DMS79 (cell line): Measurements from ENCODE around the gene PHF10.

ENCODE experiments used
- DNase-seq: peaks from one replicate; lab custom pipeline; 2025; lab: John Stamatoyannopoulos, UW

The PHF10 gene

GRCh38 chr6:169677096-169677495 is 47.2 kb downstream of the PHF10 start:
- no peak for DNase-seq

GRCh38 chr6:169675011-169675410 is 49.3 kb downstream of the PHF10 start:
- DNase-seq, result no peak

GRCh38 chr6:169671563-169671962 is 52.7 kb downstream of the PHF10 start:
- DNase-seq, result no peak

- DNase-seq, result no peak
Measured at GRCh38 chr6:169669889-169670288, 54.4 kb downstream of the PHF10 start.

- DNase-seq, result peak; percentile 53
Measured at GRCh38 chr6:169669147-169669546, 55.2 kb downstream of the PHF10 start.

- no peak for DNase-seq
Measured at GRCh38 chr6:169668203-169668847, 56.0 kb downstream of the PHF10 start.

- no peak for DNase-seq
Measured at GRCh38 chr6:169667716-169668115, 56.6 kb downstream of the PHF10 start.

- DNase-seq, result no peak
Measured at GRCh38 chr6:169666441-169666840, 57.9 kb downstream of the PHF10 start.

GRCh38 chr6:169665289-169665688 is 59.0 kb downstream of the PHF10 start:
- peak; percentile 55 for DNase-seq

- DNase-seq, result no peak
Measured at GRCh38 chr6:169664227-169664626, 60.1 kb downstream of the PHF10 start.

- no peak for DNase-seq
Measured at GRCh38 chr6:169663468-169663867, 60.8 kb downstream of the PHF10 start.

- DNase-seq, result no peak
Measured at GRCh38 chr6:169661391-169661756, 62.9 kb downstream of the PHF10 start.

GRCh38 chr6:169660751-169661390 is 63.4 kb downstream of the PHF10 start:
- DNase-seq, result no peak

GRCh38 chr6:169659820-169660610 is 64.3 kb downstream of the PHF10 start:
- no peak for DNase-seq

- DNase-seq, result no peak
Measured at GRCh38 chr6:169657284-169657610, 67.1 kb downstream of the PHF10 start.

GRCh38 chr6:169656546-169657283 is 67.6 kb downstream of the PHF10 start:
- DNase-seq, result no peak

- DNase-seq, result no peak
Measured at GRCh38 chr6:169654598-169655391, 69.5 kb downstream of the PHF10 start.
